ENCODE data around the gene CLCN4.

Gene CLCN4

GRCh38 chrX:10156199-10157031 is at the start of gene CLCN4:
CLCN4 (plus strand) TSS chrX:10156975; CDS start chrX:10185033, 28,058 bp downstream.
- DNase-seq, result peak; percentile 14

- no peak for DNase-seq
These were observed 49.3 kb upstream of the CLCN4 start for GRCh38 chrX:10107483-10107882.

- no peak for DNase-seq
These were observed 48.5 kb upstream of the CLCN4 start for GRCh38 chrX:10108288-10108687.

- no peak for DNase-seq
These were observed 47.1 kb upstream of the CLCN4 start for GRCh38 chrX:10109695-10110094.

GRCh38 chrX:10110316-10110935 is 46.3 kb upstream of the CLCN4 start:
- no peak for DNase-seq

GRCh38 chrX:10110984-10111363 is 45.8 kb upstream of the CLCN4 start:
- no peak for DNase-seq

- no peak for DNase-seq
These were observed 45.2 kb upstream of the CLCN4 start for GRCh38 chrX:10111364-10112148.

- DNase-seq, result no peak
These were observed 44.3 kb upstream of the CLCN4 start for GRCh38 chrX:10112510-10112909.

GRCh38 chrX:10115082-10115481 is 41.7 kb upstream of the CLCN4 start:
- DNase-seq, result no peak

- DNase-seq, result no peak
These were observed 39.5 kb upstream of the CLCN4 start for GRCh38 chrX:10117301-10117700.

- no peak for DNase-seq
These were observed 38.9 kb upstream of the CLCN4 start for GRCh38 chrX:10117864-10118377.

- no peak for DNase-seq
These were observed 38.2 kb upstream of the CLCN4 start for GRCh38 chrX:10118530-10118929.

- DNase-seq, result peak; percentile 51
These were observed 37.3 kb upstream of the CLCN4 start for GRCh38 chrX:10119399-10119990.

- no peak for DNase-seq
These were observed 36.4 kb upstream of the CLCN4 start for GRCh38 chrX:10120331-10120730.

- DNase-seq, result no peak
These were observed 35.9 kb upstream of the CLCN4 start for GRCh38 chrX:10120828-10121227.

GRCh38 chrX:10121787-10122186 is 35.0 kb upstream of the CLCN4 start:
- DNase-seq, result no peak

GRCh38 chrX:10124506-10125247 is 32.1 kb upstream of the CLCN4 start:
- no peak for DNase-seq

- DNase-seq, result no peak
These were observed 31.5 kb upstream of the CLCN4 start for GRCh38 chrX:10125248-10125615.

- DNase-seq, result no peak
These were observed 30.7 kb upstream of the CLCN4 start for GRCh38 chrX:10126044-10126443.

GRCh38 chrX:10126834-10127233 is 29.9 kb upstream of the CLCN4 start:
- DNase-seq, result no peak

GRCh38 chrX:10128386-10128785 is 28.4 kb upstream of the CLCN4 start:
- no peak for DNase-seq

- no peak for DNase-seq
These were observed 27.5 kb upstream of the CLCN4 start for GRCh38 chrX:10129229-10129628.
